SK-N-SH treated with all-trans-retinoic acid at 6 μM for 48 hours (cell line): Measurements from ENCODE around the gene LPAR2.

Experiments used
- CREB5 ChIP-seq: fragments of 250-450 bp; sonication (Bioruptor Pico); IDR thresholded peaks from 2 replicates; pipeline ENCODE4 v1.5.1; 2020; ENCODE audit warnings: low read depth, mild to moderate bottlenecking, moderate library complexity
- CSDC2 ChIP-seq: fragments of 250-450 bp; sonication (Bioruptor Pico); IDR thresholded peaks from 2 replicates; pipeline ENCODE4 v1.5.0; 2020; ENCODE audit warnings: mild to moderate bottlenecking, moderate library complexity
- SNAI2 ChIP-seq: fragments of 250-450 bp; sonication (Bioruptor Pico); IDR thresholded peaks from 2 replicates; pipeline ENCODE4 v1.5.0; 2020; ENCODE audit warnings: mild to moderate bottlenecking, moderate library complexity
- TCF4 ChIP-seq: fragments of 250-450 bp; sonication (Bioruptor Pico); IDR thresholded peaks from 2 replicates; pipeline ENCODE4 v1.8.0; 2021; ENCODE audit warnings: mild to moderate bottlenecking, moderate library complexity, borderline replicate concordance
- ZNF565 ChIP-seq: fragments of 450-650 bp; formaldehyde crosslinking; conservative IDR thresholded peaks from 2 replicates; pipeline ENCODE4 v1.5.0; 2020; ENCODE audit warnings: low read depth, mild to moderate bottlenecking, moderate library complexity
- ZNF8 ChIP-seq: fragments of 450-650 bp; formaldehyde crosslinking; IDR thresholded peaks from 2 replicates; pipeline ENCODE4 v1.5.0; 2020; ENCODE audit warnings: mild to moderate bottlenecking, moderate library complexity
- TF ChIP-seq, protein P1 (sequence below): fragments of 250-450 bp; sonication (Bioruptor Pico); IDR thresholded peaks from 2 replicates; pipeline ENCODE4 v1.8.0; 2020; ENCODE audit warnings: mild to moderate bottlenecking, moderate library complexity, borderline replicate concordance

GRCh38 chr19:19594381-19594780 is 33.6 kb downstream of the LPAR2 start:
- TF ChIP-seq, protein P1, sequence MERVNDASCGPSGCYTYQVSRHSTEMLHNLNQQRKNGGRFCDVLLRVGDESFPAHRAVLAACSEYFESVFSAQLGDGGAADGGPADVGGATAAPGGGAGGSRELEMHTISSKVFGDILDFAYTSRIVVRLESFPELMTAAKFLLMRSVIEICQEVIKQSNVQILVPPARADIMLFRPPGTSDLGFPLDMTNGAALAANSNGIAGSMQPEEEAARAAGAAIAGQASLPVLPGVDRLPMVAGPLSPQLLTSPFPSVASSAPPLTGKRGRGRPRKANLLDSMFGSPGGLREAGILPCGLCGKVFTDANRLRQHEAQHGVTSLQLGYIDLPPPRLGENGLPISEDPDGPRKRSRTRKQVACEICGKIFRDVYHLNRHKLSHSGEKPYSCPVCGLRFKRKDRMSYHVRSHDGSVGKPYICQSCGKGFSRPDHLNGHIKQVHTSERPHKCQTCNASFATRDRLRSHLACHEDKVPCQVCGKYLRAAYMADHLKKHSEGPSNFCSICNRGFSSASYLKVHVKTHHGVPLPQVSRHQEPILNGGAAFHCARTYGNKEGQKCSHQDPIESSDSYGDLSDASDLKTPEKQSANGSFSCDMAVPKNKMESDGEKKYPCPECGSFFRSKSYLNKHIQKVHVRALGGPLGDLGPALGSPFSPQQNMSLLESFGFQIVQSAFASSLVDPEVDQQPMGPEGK (CRISPR knock-in tag) = no peak
- TF ChIP-seq ZNF565 (CRISPR knock-in tag) (no peak), SNAI2 (CRISPR knock-in tag) (no peak), TCF4 (CRISPR knock-in tag) (no peak), CSDC2 (no peak), CREB5 (CRISPR knock-in tag) (no peak), ZNF8 (CRISPR knock-in tag) (no peak)
